NCI-H1092 treated with DMSO at 0.1 percent for 48 hours (cell line): ENCODE data around the gene TPP2.
A peak's percentile ranks its signal among the peaks of the same experiment; 100 is the strongest.

Experiments used
- DNase-seq: peaks from one replicate; lab custom pipeline; 2025; lab: John Stamatoyannopoulos, UW

TPP2 gene

DNA sequence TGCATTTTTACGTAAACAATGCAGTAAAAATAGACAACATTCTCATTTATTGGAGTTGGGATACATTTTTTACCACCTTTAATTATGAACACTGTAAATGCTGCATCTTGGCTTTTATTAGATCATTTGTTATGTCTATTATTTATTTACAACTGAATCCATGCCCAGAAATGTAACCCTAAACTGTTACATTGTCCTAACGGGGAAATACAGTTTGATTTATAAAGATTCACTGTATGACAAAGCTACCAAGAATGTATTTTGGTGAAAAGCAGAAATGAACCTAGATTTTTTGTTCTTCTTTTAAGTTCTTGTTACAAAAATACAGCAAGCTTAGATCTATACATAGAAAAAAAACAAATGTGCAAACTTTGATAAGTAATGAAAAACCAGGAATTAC, 97.0 kb downstream of the TPP2 start:
- DNase-seq: no peak

DNA sequence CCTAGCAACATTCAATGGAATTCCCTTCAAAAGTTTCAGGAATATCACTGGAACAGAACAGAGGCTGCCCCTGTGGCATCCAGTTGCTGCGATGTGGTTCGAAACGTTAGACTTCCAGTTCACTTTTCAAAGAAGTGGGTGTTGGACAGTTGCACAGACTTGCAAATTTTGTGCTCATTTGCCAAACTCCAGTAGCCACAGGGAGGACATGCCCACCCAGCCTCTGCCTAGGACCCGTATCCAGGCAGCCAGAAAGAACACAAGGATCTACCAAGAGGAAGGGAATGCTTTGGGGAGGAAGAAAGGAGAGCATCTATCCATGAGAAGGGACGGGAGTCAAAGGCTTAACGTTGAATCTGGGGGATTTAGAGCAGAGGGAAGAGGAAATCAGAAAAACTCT, 98.2 kb downstream of the TPP2 start, which contains the start of gene METTL21C:
TSS of gene METTL21C (minus strand) at position 108 of the 400 bp plus-strand sequence. CDS start 546 bp downstream, outside the sequence.
- no peak for DNase-seq

GRCh38 chr13:102696465-102696864, 99.7 kb downstream of the TPP2 start:
- no peak for DNase-seq

GRCh38 chr13:102697264-102697663, 100.5 kb downstream of the TPP2 start:
- DNase-seq: no peak

DNA sequence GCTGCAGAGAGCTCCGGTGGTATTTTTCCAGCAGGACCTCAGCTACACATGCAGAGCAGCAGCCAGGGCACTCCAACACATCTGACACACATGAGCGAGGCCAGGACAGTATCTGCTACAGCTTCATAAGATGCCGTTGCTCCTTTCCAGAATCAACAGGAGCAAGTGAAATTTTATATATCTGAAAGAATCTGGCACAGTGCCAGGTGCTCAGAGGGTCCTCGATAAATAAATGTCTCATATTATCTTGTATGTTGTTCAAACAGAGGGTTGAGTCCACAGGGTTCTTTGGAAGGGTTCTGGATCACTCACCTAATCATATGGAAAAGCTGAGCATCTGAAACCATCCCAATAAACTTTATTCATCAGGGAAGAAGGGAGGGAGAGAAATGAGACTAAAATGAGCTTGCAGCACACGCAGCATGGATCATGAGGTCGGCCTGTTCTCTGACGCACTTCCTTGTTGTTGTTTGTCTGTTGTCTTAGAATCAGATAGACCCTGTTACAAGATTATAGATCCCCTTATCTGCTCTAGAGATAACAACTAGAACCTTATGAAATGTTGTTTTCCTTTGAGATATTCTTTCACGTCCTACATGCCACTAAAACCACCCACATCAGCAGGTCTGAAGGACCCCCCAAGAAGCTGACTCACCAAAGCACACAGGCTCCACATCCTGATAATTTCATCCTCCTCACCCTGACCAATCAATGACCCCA, 101.3 kb downstream of the TPP2 start:
- DNase-seq: peak; percentile 6

GRCh38 chr13:102698649-102698980, 101.8 kb downstream of the TPP2 start:
- no peak for DNase-seq

- DNase-seq: no peak
Observed at GRCh38 chr13:102699504-102699903, 102.7 kb downstream of the TPP2 start.

DNA sequence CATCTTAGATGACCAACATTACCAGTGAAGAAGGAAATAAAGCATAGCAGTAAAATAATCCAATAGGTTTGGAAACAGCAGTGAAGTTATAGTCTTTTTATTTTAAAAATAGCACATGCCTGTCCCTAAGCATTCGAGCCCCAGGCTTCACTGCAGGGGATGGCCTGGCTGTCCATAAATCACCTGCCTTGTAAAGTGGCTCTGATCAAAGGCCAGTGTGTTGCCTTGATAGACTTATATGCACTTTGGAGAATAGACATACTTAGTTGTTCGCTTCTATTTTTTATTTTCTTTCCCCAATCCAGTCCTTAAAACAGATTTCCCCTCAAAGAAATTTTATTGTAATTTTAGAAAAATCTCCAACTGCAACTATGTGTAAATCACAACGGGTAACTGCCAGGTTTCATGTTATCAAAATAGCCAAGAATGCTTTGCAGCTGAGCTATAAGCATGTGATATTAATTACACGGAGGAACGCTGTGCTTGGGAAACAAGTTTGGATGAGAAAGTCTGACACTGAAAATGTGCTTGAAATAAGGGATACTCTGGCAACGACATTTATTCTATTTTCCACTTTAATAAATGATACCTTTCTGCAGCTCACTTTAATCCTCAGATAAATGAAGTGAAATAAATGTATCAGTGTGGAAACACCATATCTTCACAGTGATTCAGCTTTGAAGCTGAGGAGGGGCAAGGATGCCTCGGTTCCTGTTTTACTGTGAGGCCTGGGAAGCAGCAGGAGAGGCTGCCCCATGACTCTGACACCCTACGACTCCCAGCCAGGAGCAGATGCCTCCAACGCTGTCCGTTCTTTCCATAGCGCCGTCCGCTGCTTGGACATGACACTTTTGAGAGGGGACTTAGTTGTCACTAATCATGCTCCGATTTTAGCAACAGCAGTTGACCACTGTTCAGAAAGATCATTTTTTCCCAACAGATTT, 103.6 kb downstream of the TPP2 start:
- DNase-seq: no peak

- DNase-seq: no peak
Observed at GRCh38 chr13:102701331-102701730, 104.5 kb downstream of the TPP2 start.

DNA sequence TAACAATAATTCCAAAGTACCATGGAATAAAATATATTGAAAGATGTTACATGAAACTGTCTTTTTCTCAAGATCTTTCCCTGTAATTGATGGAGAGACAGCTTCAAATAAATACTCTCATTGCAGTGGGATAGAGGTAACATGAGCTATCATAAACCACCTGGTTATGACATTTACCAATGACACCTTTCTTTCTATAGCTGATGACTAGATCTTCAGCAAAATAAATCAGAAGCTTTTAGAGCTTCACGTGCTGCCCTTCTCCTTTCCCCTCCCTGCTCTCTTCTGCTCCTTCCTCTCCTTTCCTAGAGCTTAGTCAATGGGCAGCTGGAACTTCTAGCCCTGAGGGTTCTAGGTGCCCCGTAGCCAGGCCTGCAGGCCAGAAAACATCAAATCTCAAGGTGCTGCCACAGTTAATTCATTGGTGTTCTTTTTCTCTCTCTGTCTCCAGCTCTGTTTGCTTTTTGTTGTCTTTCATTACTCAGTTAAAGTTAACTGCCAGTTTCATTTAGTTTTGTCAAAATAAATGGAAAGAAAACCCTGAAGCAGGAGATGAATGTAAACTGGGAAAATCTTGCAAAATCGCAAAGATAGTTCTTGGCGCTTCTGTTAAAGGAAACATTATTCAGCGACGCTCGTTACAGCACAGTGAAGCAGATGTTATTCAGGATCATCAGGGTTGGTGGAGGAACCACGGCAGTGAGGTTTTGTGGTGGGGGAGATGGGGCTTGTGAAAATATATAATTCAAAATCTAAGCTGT, 106.4 kb downstream of the TPP2 start:
- DNase-seq: no peak

DNA sequence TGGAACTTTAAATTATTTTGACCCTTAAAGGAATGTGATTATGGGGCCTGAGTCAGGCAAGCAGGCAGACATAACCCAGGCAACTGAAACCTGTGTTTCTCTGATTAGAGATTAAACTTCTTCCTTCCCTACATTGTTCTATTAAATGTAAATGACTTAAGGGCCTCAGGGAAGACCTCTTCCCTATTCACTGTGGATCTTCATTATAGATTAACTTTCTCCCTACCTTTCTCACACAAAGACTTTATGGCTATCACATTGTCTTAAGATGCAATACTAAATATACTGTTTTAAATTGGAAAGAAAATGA, 106.9 kb downstream of the TPP2 start:
- no peak for DNase-seq

- DNase-seq: no peak
Observed at GRCh38 chr13:102704238-102705058, 107.7 kb downstream of the TPP2 start.

DNA sequence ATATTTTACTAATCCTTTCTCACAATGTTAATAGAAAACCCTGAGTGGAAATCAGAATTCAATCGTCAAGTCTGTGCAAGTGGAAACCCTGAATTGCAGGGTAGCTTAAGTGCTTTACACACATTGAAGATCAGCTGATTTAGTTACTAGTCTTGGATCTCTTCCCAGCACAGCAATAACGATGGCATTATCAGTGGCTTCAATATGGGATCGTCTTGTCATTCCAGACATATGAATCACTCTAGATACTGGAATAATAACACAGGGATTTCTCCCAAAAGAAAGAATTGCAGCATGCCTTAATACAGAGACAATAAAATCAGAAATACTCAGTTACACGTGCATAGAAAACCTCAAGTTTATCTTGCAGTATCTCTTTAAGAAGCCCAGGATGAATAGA, 110.7 kb downstream of the TPP2 start:
- DNase-seq: peak; percentile 72

- DNase-seq: no peak
Observed at GRCh38 chr13:102708211-102708610, 111.4 kb downstream of the TPP2 start.

DNA sequence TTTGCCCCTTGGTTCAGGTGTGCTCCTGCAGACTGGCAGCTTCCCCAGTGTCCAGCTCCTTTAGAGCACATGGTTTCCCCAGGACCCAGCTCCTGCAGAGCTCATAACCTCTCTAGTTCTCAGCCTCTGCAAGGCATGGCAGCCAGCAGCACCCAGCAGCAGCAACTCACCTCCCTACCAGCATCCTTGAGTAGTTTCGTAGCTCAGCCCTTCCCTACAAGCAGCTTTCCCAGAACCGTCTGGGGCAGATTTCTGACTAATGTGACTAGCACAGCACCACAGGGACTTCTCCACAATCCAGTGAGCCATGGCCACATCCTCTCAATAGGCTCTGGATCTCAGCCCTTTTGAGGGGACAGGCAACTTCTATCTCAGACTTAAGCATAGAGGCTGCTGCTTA, 112.2 kb downstream of the TPP2 start:
- no peak for DNase-seq

DNA sequence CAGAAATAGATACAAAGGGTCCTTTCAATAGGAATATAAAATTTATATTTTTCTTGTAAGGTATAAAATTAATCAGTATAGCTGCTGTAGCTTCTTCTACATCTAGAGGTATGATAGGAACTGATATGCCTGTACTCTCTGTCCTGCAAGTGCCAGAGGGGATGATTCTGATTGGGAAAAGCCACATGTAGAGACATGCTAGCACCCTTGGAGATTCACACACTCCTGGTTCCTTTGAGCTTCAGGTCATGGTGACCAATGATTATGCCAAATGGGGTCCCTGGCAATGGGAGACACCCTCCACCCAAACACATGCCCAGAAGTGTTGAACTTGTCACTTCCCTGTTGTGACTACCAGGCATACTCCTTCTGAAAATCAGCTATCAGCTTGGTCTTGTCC, 112.8 kb downstream of the TPP2 start:
- no peak for DNase-seq

GRCh38 chr13:102710261-102710679, 113.5 kb downstream of the TPP2 start:
- no peak for DNase-seq

DNA sequence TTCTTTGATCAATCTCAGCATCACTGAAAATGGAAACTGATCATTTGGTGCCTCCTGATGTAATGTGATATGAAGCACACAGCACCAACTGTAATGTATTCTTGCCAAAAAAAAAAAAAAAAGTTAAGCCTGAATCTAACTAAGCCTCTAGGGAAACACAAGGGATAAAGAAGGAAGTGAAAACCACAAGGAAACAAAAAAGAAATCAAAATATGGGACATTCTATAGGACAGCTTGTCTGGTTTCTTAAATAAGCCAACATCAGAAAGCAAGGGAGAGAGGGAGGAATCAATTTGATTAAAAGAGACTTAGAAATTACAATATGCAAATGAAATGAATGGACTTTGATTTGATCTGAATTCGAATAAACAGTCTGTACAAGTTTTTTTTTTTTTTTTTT, 118.7 kb downstream of the TPP2 start:
- no peak for DNase-seq

- DNase-seq: no peak
Observed at GRCh38 chr13:102718746-102719145, 122.0 kb downstream of the TPP2 start.

GRCh38 chr13:102721800-102722231, 125.0 kb downstream of the TPP2 start:
- DNase-seq: no peak

GRCh38 chr13:102724923-102725322, 128.1 kb downstream of the TPP2 start:
- DNase-seq: peak; percentile 45

DNA sequence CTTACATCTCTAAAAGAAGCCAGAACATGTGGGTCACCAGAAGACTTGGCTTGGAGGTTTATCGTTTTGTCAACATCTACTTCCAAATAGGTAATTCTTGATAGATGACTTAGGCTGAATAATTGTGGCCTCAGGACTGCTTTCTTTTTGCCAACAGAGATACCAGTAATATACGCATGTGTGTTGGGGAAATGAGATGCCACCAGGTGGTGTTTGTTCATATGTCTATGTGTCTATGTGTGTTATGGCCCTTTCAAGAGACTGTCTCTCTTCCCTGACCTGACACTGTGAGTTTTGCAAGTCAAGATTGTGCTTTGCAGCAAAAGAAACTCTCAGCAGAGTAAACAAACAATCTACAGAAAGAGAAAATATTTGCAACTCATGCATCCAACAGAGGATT, 129.6 kb downstream of the TPP2 start:
- peak; percentile 15 for DNase-seq
